ENCODE results near the gene TLE1.

Gene TLE1

DNA sequence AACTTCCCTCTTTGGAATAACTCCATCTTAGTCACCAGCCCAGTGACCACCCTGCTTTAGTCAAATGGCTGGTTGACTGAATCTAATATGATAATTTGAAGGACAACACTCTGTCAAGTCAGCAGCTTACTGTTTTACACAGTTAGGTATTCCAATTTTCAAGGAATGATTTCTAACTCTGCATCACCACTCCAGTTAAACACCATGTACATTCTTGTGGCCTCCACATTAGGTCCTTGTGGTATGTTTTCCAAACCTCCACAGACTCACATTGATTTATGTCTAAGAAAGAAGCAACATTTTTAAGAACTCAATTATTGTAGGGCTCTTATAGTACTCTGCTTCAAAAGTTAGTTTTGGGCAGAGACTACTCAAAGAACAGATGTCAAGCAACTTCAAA is 110.7 kb downstream of the TLE1 start:
- no peak for DNase-seq (ENCODE audit: low read depth in 3 of 3)

GRCh38 chr9:81575956-81576355 is 113.4 kb downstream of the TLE1 start:
- DNase-seq (ENCODE audit: low read depth in 3 of 3), result no peak

DNA sequence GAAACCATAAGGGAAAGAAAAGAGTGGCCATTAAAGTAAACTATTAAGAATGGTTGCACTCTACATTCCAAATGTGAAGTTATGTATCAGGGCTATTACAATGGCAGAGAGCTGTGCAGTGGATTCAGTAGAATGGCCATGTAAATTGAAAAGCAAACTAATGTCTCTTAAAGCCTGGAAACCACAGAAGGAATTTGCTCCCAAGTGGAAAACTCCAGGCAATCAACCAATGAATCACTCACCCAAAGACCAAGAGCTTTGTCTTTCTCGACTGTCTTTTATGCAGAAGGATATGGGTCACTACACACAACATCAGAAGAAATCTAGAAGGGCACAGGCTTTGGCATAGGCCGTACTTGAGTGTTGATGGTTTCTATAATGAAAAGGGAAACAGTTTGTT is 114.9 kb downstream of the TLE1 start:
- DNase-seq (ENCODE audit: low read depth in 3 of 3), result no peak

DNA sequence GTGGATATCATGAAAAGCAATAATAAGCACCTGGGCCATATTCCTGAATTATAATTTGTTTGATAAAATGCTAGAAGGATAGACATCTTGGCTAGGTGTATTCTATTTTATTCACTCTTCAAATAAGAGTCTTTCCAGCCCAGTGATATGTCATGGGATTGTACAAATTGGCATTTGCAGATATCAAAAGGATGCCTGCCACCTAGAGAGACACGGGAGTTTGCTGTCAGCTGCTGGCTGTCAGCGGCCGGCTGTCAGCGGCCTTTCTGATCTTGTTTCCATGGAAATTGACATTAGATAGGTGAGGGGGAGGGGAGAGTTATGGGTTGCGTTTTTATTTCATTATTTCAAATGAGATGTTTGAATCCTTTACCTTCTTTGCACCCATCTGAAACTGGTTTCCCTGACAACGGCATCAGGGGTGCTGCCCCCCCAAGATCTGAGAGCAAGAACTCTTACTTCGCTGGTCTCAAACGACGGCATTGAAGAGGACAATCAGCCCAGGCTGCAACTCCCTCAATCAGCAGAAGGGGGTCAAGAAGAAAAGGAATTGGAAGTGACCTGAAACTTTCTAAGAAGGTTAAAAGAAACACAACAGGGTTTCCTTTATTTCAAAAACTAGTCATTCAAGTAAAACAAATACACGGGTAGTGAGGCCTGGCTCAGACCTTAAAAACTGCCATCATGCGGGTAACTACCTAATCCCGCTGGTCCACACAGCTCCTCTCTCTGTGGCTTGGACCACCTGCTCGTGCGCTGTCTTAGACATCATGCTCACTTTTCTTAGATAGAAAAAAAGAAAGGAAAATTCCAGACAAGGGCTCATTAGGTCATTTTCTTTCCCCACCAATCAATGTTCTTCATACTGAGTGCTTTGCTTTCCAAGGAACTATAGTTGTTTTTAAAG is 115.7 kb downstream of the TLE1 start:
- DNase-seq (ENCODE audit: low read depth in 3 of 3), result no peak

DNA sequence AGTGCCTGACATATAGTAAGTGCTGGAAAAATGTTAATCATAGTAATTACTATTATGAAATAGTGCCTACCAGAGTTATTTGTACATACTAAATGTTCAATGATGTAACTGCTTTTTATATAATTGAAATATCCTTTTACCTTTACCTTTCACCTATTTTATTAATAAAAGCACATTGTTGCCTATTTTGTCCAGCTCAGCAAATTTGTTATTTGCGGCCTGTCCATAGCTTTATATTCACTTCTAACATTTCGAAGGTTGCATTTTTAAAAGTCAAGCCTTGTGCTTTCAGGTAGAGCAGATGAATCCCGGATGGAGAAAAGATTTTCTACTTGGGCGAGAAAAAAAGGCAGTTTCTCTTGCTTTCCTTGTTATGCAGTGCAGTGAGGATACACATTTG is 119.3 kb downstream of the TLE1 start:
- DNase-seq (ENCODE audit: low read depth in 3 of 3), result no peak

DNA sequence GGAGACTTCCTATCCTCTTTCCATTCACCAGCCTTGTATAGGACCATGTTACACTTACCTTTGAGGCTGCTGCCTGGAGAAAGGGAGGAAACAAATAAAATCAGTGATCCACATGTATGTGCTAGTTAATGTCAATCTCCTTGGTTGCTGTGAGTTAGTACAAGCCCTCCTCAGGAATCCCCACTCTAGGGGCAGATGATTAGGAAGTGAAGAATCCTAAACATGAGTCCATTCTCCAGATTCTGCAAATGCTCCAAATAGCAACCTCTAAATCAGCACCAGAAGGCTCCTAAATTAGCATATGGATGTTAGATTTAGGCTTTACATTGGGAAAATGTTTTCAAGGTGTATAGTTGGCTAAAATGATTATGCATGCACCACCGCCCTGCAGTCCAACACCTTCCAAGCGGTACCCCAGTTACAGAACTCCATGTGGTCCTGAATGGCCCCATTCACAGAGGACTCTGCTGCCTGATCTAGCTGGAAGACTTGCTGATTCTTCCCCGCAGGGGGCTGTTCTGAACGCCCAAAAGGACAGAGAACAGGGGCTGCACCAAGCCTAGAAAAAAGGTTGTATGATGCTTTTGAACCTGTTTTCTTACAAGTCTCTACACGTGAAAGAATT is 123.2 kb downstream of the TLE1 start:
- no peak for DNase-seq (ENCODE audit: low read depth in 3 of 3)

DNA sequence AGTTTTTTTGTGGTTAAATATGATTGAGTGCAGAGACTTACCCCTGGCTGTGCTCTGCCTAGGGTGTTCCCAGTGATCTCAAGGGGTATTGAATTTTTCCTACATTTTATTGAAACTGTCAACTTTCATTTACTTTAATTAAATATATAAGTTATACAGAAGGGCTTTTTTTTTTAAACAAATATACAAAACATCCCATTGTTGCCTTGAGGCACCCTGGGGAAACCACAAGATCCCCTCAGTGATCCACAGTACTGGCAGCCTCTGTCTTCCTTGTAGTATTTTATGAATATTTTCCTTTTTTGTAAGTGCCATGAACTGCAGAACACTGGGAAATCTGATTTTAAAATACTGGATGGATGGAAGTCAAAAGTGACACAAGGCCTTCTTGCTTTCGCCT is 123.7 kb downstream of the TLE1 start:
- no peak for DNase-seq (ENCODE audit: low read depth in 3 of 3)

- DNase-seq (ENCODE audit: low read depth in 3 of 3), result no peak
These were observed 124.2 kb downstream of the TLE1 start for GRCh38 chr9:81565144-81565543.

DNA sequence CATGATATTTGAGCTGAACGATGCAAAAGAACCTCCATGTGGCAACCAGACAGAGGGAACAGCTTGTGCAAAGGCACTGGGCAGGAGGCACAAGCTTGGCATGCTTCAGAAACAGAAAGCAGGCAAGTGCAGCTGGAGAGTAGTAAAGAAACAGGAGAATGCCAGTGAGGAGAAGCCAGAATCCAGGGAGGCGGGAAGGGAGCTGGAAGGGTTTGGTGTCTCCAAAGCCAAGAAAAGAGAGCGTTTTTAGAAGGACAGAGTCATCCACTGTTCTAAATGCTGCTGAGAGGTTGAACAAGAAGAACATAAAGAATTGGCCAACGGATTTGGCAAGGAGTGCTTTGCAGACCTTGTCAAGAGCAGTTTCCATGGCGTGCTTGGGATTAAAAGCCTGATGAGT is 124.7 kb downstream of the TLE1 start:
- no peak for DNase-seq (ENCODE audit: low read depth in 3 of 3)

- no peak for DNase-seq (ENCODE audit: low read depth in 3 of 3)
These were observed 125.6 kb downstream of the TLE1 start for GRCh38 chr9:81563739-81564138.

DNA sequence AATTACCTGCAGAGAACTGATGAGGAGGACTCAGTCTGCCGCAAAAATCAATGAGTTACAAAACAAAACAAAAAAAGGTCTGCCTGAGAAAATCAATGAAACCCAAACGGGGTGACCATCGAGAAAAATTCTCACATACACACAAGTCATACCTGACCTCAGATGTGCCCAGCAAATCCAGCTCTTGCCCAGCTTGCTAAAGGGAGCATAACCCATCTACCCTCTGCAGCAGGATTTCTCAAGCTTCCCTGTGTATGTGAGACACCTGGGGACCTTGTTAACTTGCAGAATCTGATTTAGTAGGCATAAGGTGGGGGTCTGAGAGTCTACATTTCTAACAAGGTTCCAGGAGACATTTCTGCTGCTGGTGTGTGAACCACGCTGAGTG is 126.3 kb downstream of the TLE1 start:
- DNase-seq (ENCODE audit: low read depth in 3 of 3), result no peak

GRCh38 chr9:81562231-81563019 is 126.9 kb downstream of the TLE1 start:
- no peak for DNase-seq (ENCODE audit: low read depth in 3 of 3)

DNA sequence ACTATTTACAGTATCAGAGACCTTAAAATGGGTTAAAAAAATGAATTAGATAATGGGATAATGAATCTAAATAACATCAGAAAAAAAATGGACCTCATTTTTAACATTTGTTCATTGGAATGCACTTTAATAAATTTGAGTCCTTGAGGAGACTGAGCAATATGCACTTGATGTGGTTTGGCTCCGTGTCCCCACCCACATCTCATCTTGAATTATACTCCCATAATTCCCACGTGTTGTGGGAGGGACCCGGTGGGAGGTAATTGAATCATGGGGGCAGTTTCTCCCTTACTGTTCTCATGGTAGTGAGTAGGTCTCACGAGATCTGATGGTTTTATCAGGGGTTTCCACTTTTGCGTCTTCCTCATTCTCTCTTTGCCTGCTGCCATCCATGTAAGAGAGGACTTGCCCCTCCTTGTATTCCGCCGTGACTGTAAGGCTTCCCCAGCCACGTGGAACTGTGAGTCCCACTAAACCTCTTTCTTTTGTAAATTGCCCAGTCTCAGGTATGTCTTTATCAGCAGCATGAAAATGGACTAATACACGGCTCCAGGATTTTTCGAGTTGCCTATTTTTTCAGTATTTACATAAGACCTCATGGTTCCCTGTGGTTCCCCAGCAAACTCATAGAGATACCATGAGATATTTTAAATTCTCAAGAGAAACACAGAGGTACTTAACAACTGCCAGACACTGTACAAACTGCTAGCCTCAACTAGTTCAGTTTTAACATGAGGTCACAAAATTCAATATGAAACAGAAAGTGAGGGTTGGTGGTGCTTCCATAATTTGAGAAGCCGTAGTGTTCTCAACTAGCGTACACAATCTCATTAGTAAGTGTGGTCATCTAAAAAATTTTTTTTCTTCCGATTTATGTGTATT is 128.3 kb downstream of the TLE1 start:
- no peak for DNase-seq (ENCODE audit: low read depth in 3 of 3)

GRCh38 chr9:81559709-81560108 is 129.6 kb downstream of the TLE1 start:
- DNase-seq (ENCODE audit: low read depth in 3 of 3), result no peak

GRCh38 chr9:81559197-81559596 is 130.2 kb downstream of the TLE1 start:
- no peak for DNase-seq (ENCODE audit: low read depth in 3 of 3)

DNA sequence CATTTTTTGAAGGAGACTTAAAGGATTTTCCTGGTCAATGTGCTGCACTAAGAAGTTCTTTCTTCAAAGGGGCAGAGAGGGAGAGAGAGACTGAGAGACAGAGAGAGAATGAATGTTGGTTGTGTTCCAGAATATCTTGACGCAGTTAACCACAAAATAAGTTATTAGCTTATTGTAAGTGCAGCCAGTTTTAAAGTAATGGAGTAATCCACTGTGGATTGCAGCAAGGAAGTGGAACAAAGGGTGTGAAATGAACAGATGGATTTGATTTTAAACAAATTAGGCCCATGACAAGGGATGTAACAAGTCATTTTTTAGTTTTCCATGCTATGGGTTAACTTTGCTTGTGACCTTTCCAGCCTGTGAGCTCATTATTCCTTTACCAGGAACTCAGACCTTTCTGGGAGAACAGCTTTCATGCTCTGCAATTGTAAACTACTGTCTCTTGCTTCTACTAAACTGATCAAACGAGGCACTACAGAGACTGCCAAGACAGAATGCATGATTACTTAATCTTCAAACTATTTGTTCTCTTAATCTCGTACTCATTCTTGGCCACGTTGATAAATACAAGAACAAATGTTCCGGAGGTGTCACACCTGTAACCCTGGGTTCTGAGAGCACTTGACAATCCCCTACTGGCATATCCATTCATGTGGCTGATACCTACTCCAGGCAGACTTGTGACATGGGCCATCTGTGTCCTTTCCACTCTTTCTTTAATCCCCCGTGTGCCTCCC is 131.1 kb downstream of the TLE1 start:
- no peak for DNase-seq (ENCODE audit: low read depth in 3 of 3)

GRCh38 chr9:81557452-81558090 is 131.8 kb downstream of the TLE1 start:
- DNase-seq (ENCODE audit: low read depth in 3 of 3), result no peak

DNA sequence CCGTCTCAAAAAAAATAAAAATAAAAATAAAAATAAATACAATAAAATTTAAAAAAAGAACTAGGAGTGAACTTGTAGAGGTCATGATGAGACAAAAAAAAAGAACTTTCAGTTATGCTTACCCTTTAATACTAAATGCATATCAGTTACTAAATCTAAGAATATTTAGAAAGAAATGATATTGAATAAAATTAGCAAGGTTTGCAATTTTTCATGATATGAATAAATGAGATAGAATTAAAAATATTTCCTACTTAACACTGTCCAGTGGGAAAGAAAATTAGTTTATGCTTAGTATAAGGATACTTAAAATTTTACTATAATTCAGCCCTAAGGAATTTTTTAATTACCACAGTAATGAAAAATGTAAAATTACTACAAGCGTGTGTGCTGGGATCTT is 132.4 kb downstream of the TLE1 start:
- no peak for DNase-seq (ENCODE audit: low read depth in 3 of 3)

- no peak for DNase-seq (ENCODE audit: low read depth in 3 of 3)
These were observed 136.8 kb downstream of the TLE1 start for GRCh38 chr9:81552581-81552991.

DNA sequence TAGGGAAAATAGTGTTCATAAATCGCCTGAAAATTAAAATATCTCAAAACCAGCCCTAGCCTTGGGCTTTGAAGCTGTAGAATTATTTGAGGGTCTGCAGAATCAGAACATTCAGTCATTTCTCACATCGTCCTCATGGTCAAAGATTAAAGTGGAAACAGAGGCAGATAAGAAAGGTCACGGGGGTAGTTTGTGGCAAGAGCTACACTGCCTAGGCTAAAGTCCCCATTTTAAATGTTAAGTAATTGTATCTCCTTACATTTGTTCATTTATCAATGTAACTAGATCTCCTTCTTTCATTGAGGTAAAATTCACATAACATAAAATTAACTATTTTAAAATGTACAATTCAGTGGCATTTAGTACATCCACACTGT is 139.2 kb downstream of the TLE1 start:
- no peak for DNase-seq (ENCODE audit: low read depth in 3 of 3)
